Measurements from ENCODE around the gene ARHGAP21.

Gene ARHGAP21

GRCh38 chr10:24569828-24570657 lies 153.6 kb downstream of the ARHGAP21 start:
- no peak for DNase-seq

- no peak for DNase-seq
Observed at GRCh38 chr10:24569330-24569796, 154.3 kb downstream of the ARHGAP21 start.

GRCh38 chr10:24568042-24568441 lies 155.6 kb downstream of the ARHGAP21 start:
- DNase-seq: no peak

- DNase-seq: no peak
Observed at GRCh38 chr10:24561453-24561852, 162.2 kb downstream of the ARHGAP21 start.

- no peak for DNase-seq
Observed at GRCh38 chr10:24556750-24557742, 166.6 kb downstream of the ARHGAP21 start.

- DNase-seq: no peak
Observed at GRCh38 chr10:24556126-24556749, 167.4 kb downstream of the ARHGAP21 start.

GRCh38 chr10:24554036-24554435 lies 169.7 kb downstream of the ARHGAP21 start:
- no peak for DNase-seq

GRCh38 chr10:24553051-24553612 lies 170.6 kb downstream of the ARHGAP21 start:
- DNase-seq: no peak

GRCh38 chr10:24552346-24553016 lies 171.2 kb downstream of the ARHGAP21 start:
- no peak for DNase-seq

GRCh38 chr10:24551161-24551560 lies 172.5 kb downstream of the ARHGAP21 start:
- no peak for DNase-seq

GRCh38 chr10:24550680-24551079 lies 173.0 kb downstream of the ARHGAP21 start:
- DNase-seq: no peak

- no peak for DNase-seq
Observed at GRCh38 chr10:24545585-24545984, 178.1 kb downstream of the ARHGAP21 start.

GRCh38 chr10:24544776-24545175 lies 178.9 kb downstream of the ARHGAP21 start:
- no peak for DNase-seq

GRCh38 chr10:24542314-24543270 lies 181.1 kb downstream of the ARHGAP21 start:
- no peak for DNase-seq

GRCh38 chr10:24541239-24541753 lies 182.4 kb downstream of the ARHGAP21 start:
- no peak for DNase-seq

GRCh38 chr10:24536636-24537035 lies 187.1 kb downstream of the ARHGAP21 start:
- no peak for DNase-seq

GRCh38 chr10:24533981-24534380 lies 189.7 kb downstream of the ARHGAP21 start:
- no peak for DNase-seq
